HEK293T (cell line): ENCODE results near the gene RFC2.

Source experiments
- ARNT ChIP-seq: fragments of 450-650 bp; IDR thresholded peaks from 2 replicates; pipeline ENCODE4 v1.6.1; 2017; ENCODE audit warnings: mild to moderate bottlenecking
- CTBP1 ChIP-seq: fragments of 450-650 bp; IDR thresholded peaks from 2 replicates; pipeline ENCODE4 v1.6.1; 2016; ENCODE audit warnings: borderline replicate concordance
- ELF4 ChIP-seq: fragments of 450-650 bp; IDR thresholded peaks from 2 replicates; pipeline ENCODE4 v1.6.1; 2017; ENCODE audit warnings: antibody characterized with exemption
- FOXA1 ChIP-seq: fragments of 450-650 bp; IDR thresholded peaks from 2 replicates; pipeline ENCODE4 v1.6.1; 2016; ENCODE audit warnings: mild to moderate bottlenecking
- FOXK2 ChIP-seq: fragments of 450-650 bp; IDR thresholded peaks from 2 replicates; pipeline ENCODE4 v1.6.1; 2016; ENCODE audit warnings: mild to moderate bottlenecking
- FOXM1 ChIP-seq: fragments of 450-650 bp; IDR thresholded peaks from 2 replicates; pipeline ENCODE4 v1.6.1; 2017; ENCODE audit warnings: mild to moderate bottlenecking, borderline replicate concordance
- L3MBTL2 ChIP-seq: fragments of 450-650 bp; conservative IDR thresholded peaks from 2 replicates; pipeline ENCODE4 v1.6.1; 2016; ENCODE audit warnings: mild to moderate bottlenecking
- SP1 ChIP-seq: fragments of 450-650 bp; IDR thresholded peaks from 2 replicates; pipeline ENCODE4 v1.6.1; 2017
- TF ChIP-seq, protein P1 (sequence below): fragments of 450-650 bp; IDR thresholded peaks from 2 replicates; pipeline ENCODE4 v1.6.1; 2016

DNA sequence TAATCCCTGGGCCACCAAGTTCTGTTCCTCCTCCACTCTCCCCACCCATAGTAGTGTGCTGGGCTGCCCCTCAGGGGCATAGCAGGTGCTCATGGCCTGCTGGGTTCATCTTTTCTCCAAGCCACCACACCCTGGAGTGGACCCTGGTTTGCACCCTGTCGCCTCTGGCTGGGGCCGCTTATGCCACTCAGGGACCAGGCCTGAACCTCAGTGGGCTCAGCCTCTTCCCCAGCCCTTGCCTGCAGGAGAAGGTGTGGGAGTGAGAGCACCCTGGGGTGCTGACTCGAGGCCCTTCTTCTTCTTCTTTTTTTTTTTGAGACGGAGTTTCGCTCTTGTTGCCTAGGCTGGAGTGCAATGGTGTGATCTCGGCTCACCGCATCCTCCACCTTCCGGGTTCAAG, 45.2 kb upstream of the RFC2 start:
- TF ChIP-seq, protein P1, sequence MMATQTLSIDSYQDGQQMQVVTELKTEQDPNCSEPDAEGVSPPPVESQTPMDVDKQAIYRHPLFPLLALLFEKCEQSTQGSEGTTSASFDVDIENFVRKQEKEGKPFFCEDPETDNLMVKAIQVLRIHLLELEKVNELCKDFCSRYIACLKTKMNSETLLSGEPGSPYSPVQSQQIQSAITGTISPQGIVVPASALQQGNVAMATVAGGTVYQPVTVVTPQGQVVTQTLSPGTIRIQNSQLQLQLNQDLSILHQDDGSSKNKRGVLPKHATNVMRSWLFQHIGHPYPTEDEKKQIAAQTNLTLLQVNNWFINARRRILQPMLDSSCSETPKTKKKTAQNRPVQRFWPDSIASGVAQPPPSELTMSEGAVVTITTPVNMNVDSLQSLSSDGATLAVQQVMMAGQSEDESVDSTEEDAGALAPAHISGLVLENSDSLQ: no peak
- TF ChIP-seq L3MBTL2 (no peak), FOXA1 (no peak), SP1 (no peak), FOXM1 (no peak), FOXK2 (no peak), CTBP1 (no peak), ARNT (no peak), ELF4 (no peak)
